ENCODE results near the gene BCL2. TPM values are rescaled to one million over a fixed set of nuclear protein-coding genes. Genes with fewer than 3 reads are reported as not detected.

The BCL2 gene
- total and polyA plus RNA-seq, 9 of the 15 experiments (the other 6 are each of a cell fraction or from before 2014, with no cell fraction given), result 0.10 to 1.1 (median 0.65) TPM

GRCh38 chr18:63112706-63113105 lies 206.9 kb downstream of the BCL2 start:
- ATAC-seq (no peak), DNase-seq (ENCODE audit: extremely low read depth in 1 of 4, low spot score in 3 of 4) (no peak), FAIRE-seq (no peak)
- H3K27ac ChIP-seq (ENCODE audit: extremely low read depth, low read depth, low read length), result no peak overlapping the region
- intact Hi-C loops (cut with micrococcal nuclease), result no loop called here
- no peak overlapping the region for H3K4me3 ChIP-seq
- in situ Hi-C loops (cut with MboI), result no loop called here
- no peak overlapping the region for H3K4me2 ChIP-seq (ENCODE audit: insufficient read depth, low read length)
- POLR2A ChIA-PET, result no interaction called here
- no peaks in the 10 kb centered on the region for H4K20me1 ChIP-seq (replicated peaks; ENCODE audit: control insufficient read depth, insufficient read depth, low read length)
- H3K9me1 ChIP-seq (ENCODE audit: control insufficient read depth, insufficient read depth, low read length), result no peaks in the 10 kb centered on the region
- no peaks in the 10 kb centered on the region; a peak in 1 of 5 replicates for H3K27me3 ChIP-seq (ENCODE audit: control insufficient read depth in 2 of 2, insufficient read depth in 2 of 2, low read length in 2 of 2)
- H2AFZ ChIP-seq (ENCODE audit: low read depth, low read length), result no peak overlapping the region
- BruUV-seq (replicated peaks), result no TSS peak
- CTCF ChIA-PET (ENCODE audit: low intra/inter-chr PET ratio), result no interaction called here
- no peaks in the 10 kb centered on the region for H3K4me1 ChIP-seq (replicated peaks in 1 of 2; ENCODE audit: control insufficient read depth in 2 of 2, insufficient read depth in 2 of 2, low read length in 2 of 2)
- H3K9me3 ChIP-seq (replicated peaks; ENCODE audit: control insufficient read depth, insufficient read depth, low read depth, low read length), result no peaks in the 10 kb centered on the region
- WGBS (ENCODE audit: insufficient coverage, low coverage, missing lambda C conversion rate), result 0% methylated on average over 5 of the region's 5 CpGs
- no peaks in the 10 kb centered on the region for H3K79me2 ChIP-seq (ENCODE audit: control insufficient read depth, insufficient read depth, low read length)
- TF ChIP-seq JUND (IDR thresholded peaks at IDR 0.05; ENCODE audit: borderline replicate concordance, low read depth, low read length) (no peak), JUND (tag; IDR thresholded peaks at IDR 0.05; ENCODE audit: borderline replicate concordance, low read depth, low read length) (no peak), MCM7 (IDR thresholded peaks at IDR 0.05) (no peak), ESRRA (IDR thresholded peaks at IDR 0.05; ENCODE audit: borderline replicate concordance, low read depth) (no peak), NR2C1 (IDR thresholded peaks at IDR 0.05) (no peak), NR2C1 (tag; IDR thresholded peaks at IDR 0.05) (no peak), ZNF589 (CRISPR knock-in tag; IDR thresholded peaks at IDR 0.05; ENCODE audit: low read depth) (no peak), ZNF143 (CRISPR knock-in tag; IDR thresholded peaks at IDR 0.05) (no peak), ATF1 (CRISPR knock-in tag; IDR thresholded peaks at IDR 0.05) (no peak), ATF1 (tag; IDR thresholded peaks at IDR 0.05) (no peak), KDM4B (IDR thresholded peaks at IDR 0.05; ENCODE audit: borderline replicate concordance in 2 of 2, low read depth in 1 of 2) (no peak), EP400 (IDR thresholded peaks at IDR 0.05) (no peak), ZNF445 (CRISPR knock-in tag; IDR thresholded peaks at IDR 0.05; ENCODE audit: low read depth) (no peak), TFE3 (CRISPR knock-in tag; IDR thresholded peaks at IDR 0.05) (no peak), KAT2B (IDR thresholded peaks at IDR 0.05; ENCODE audit: low read depth, low read length) (no peak), KDM2B (CRISPR knock-in tag; IDR thresholded peaks at IDR 0.05) (no peak), SMAD3 (CRISPR knock-in tag; conservative IDR thresholded peaks at IDR 0.05) (no peak)
- no peaks in the 10 kb centered on the region for H3K36me3 ChIP-seq (ENCODE audit: control insufficient read depth, insufficient read depth, low read length)
- no peak overlapping the region for H3K9ac ChIP-seq (ENCODE audit: insufficient read depth in 1 of 2, low read depth in 2 of 2, low read length in 2 of 2)

All from K562 (cell line).